OCI-LY3 (cell line): ENCODE results near the gene DAGLA.

Source experiments
- H2AFZ ChIP-seq: fragments of 200-600, 300-600 bp; shearing (Covaris generic); 2 replicates; pipeline ENCODE4 v1.6.0; 2014; ENCODE audit warnings: antibody characterized with exemption, low read depth, low read length
- H3K27ac ChIP-seq: fragments of 200-600, 300-600 bp; sonication (generic); 2 replicates; pipeline ENCODE4 v1.5.1; 2014; ENCODE audit warnings: mild to moderate bottlenecking, low read length, moderate library complexity, mixed read lengths
- H3K27me3 ChIP-seq: fragments of 200-600, 300-600 bp; sonication (generic); 2 replicates; pipeline ENCODE4 v1.6.1; 2014; ENCODE audit warnings: low read depth, low read length, mixed read lengths
- H3K36me3 ChIP-seq: fragments of 200-600, 300-600 bp; sonication (generic); replicated peaks from 2 replicates; pipeline ENCODE3; 2014; ENCODE audit warnings: low read depth, low read length, mixed read lengths
- H3K4me1 ChIP-seq: fragments of 300-600, 200-600 bp; sonication (generic); 2 replicates; pipeline ENCODE4 v1.6.1; 2014; ENCODE audit warnings: low read length, mixed read lengths
- H3K4me2 ChIP-seq: fragments of 200-600, 300-600 bp; sonication (generic); 2 replicates; pipeline ENCODE4 v1.6.1; 2014; ENCODE audit warnings: low read length, mixed read lengths
- H3K4me3 ChIP-seq: fragments of 300-600, 200-600 bp; sonication (generic); 2 replicates; pipeline ENCODE4 v1.5.1; 2014; ENCODE audit warnings: antibody characterized with exemption, mild to moderate bottlenecking, low read length, moderate library complexity
- H3K79me2 ChIP-seq: fragments of 300-600, 200-600 bp; shearing (Covaris generic); 2 replicates; pipeline ENCODE4 v1.6.1; 2014; ENCODE audit warnings: mild to moderate bottlenecking, low read length, mixed read lengths
- H3K9ac ChIP-seq: fragments of 300-600, 200-600 bp; shearing (Covaris generic); 2 replicates; pipeline ENCODE4 v1.6.0; 2014; ENCODE audit warnings: mild to moderate bottlenecking, low read length, moderate library complexity
- H3K9me3 ChIP-seq: fragments of 200-600, 300-600 bp; shearing (Covaris generic); 2 replicates; pipeline ENCODE4 v1.6.1; 2014; ENCODE audit warnings: low read length, mixed read lengths; ENCODE audit not compliant: insufficient read depth
- H4K20me1 ChIP-seq: fragments of 200-600, 300-600 bp; sonication (generic); 2 replicates; pipeline ENCODE4 v1.6.1; 2016; ENCODE audit warnings: low read length, mixed read lengths; ENCODE audit not compliant: insufficient read depth
- CTCF ChIP-seq: fragments of 200-600, 300-600 bp; sonication (generic); IDR thresholded peaks from 2 replicates; pipeline ENCODE4 v1.5.1; 2014; ENCODE audit warnings: antibody characterized with exemption, low read length, low read depth
- EZH2phosphoT487 ChIP-seq: fragments of 200-600 bp; shearing (Covaris generic); IDR thresholded peaks from 2 replicates; pipeline ENCODE4 v1.6.1; 2018; ENCODE audit warnings: antibody characterized with exemption, mixed run types, low read depth

The DAGLA gene

GRCh38 chr11:61782841-61783240 lies 102.7 kb downstream of the DAGLA start:
- Histone ChIP-seq H3K4me2 (no peak overlapping the region), H3K9ac (no peak overlapping the region), H3K4me1 (no peaks in the 10 kb centered on the region), H3K9me3 (no peaks in the 10 kb centered on the region), H4K20me1 (peaks cover 16% of the 10 kb centered on the region; the same call in 1 of the 2 replicates), H2AFZ (no peak overlapping the region), H3K27me3 (no peaks in the 10 kb centered on the region), H3K36me3 (peaks cover 36% of the 10 kb centered on the region), H3K27ac (no peak overlapping the region), H3K4me3 (no peak overlapping the region), H3K79me2 (no peaks in the 10 kb centered on the region)
- TF ChIP-seq CTCF, result no peak
- TF ChIP-seq EZH2phosphoT487, result no peak

GRCh38 chr11:61783717-61784505 lies 103.7 kb downstream of the DAGLA start:
- Histone ChIP-seq H3K9me3 (no peaks in the 10 kb centered on the region), H4K20me1 (peaks cover 16% of the 10 kb centered on the region; the same call in 1 of the 2 replicates), H3K79me2 (no peaks in the 10 kb centered on the region), H2AFZ (no peak overlapping the region), H3K4me3 (no peak overlapping the region), H3K4me1 (no peaks in the 10 kb centered on the region), H3K9ac (no peak overlapping the region), H3K4me2 (no peak overlapping the region), H3K27me3 (no peaks in the 10 kb centered on the region), H3K36me3 (peaks cover 45% of the 10 kb centered on the region), H3K27ac (no peak overlapping the region)
- TF ChIP-seq EZH2phosphoT487, result no peak
- TF ChIP-seq CTCF, result no peak

GRCh38 chr11:61784506-61784805 lies 104.3 kb downstream of the DAGLA start:
- Histone ChIP-seq H3K4me3 (no peak overlapping the region), H3K4me2 (no peak overlapping the region), H3K9ac (no peak overlapping the region), H3K27ac (no peak overlapping the region), H4K20me1 (peaks cover 16% of the 10 kb centered on the region; the same call in 1 of the 2 replicates), H3K4me1 (no peaks in the 10 kb centered on the region), H3K36me3 (peaks cover 51% of the 10 kb centered on the region), H3K9me3 (no peaks in the 10 kb centered on the region), H3K79me2 (peaks cover 4% of the 10 kb centered on the region; the same call in 1 of the 2 replicates), H2AFZ (no peak overlapping the region), H3K27me3 (no peaks in the 10 kb centered on the region)
- no peak for TF ChIP-seq EZH2phosphoT487
- TF ChIP-seq CTCF, result no peak

- Histone ChIP-seq H3K27me3 (no peaks in the 10 kb centered on the region), H3K9ac (no peak overlapping the region), H4K20me1 (peaks cover 16% of the 10 kb centered on the region; the same call in 1 of the 2 replicates), H3K4me2 (no peak overlapping the region), H3K4me3 (no peak overlapping the region), H3K79me2 (peaks cover 19% of the 10 kb centered on the region), H3K27ac (no peak overlapping the region), H2AFZ (no peak overlapping the region), H3K36me3 (peaks cover 64% of the 10 kb centered on the region), H3K9me3 (no peaks in the 10 kb centered on the region), H3K4me1 (0 out of 2 replicates have a peak, but pooled peaks cover 3% of the 10 kb centered on the region)
- TF ChIP-seq EZH2phosphoT487 (no peak), CTCF (no peak)
These were observed 105.7 kb downstream of the DAGLA start for GRCh38 chr11:61785837-61786402.
